Ascending aorta (tissue), 2 donors: Measurements from ENCODE around the gene GLCE. TPM values are rescaled to one million over a fixed set of nuclear protein-coding genes. Genes with fewer than 3 reads are reported as not detected.

Experiments used
- DNase-seq, 2 donors: peaks; one replicate each; pipeline ENCODE4 v3.0.0-alpha.2; 2019; ENCODE audit warnings: low spot score in 2 of 2
- H3K27ac ChIP-seq, 2 donors: fragments of 200-600 bp; sonication (generic); one replicate each; pipeline ENCODE4 v1.5.1; 2016 to 2017; ENCODE audit warnings: mild to moderate bottlenecking in 1 of 2
- H3K27me3 ChIP-seq: fragments of 200-600 bp; sonication (generic); one replicate; pipeline ENCODE4 v1.5.1; 2017
- H3K36me3 ChIP-seq, 2 donors: fragments of 200-600 bp; sonication (generic); one replicate each; pipeline ENCODE4 v1.5.1; 2016
- H3K4me1 ChIP-seq, 2 donors: fragments of 200-600 bp; sonication (generic); one replicate each; pipeline ENCODE4 v1.5.1; 2016 to 2017; ENCODE audit warnings: mild to moderate bottlenecking in 1 of 2
- H3K4me3 ChIP-seq, 2 donors: fragments of 200-600 bp; sonication (generic); one replicate each; pipeline ENCODE4 v1.5.1; 2016 to 2017; ENCODE audit warnings: mild to moderate bottlenecking in 1 of 2
- H3K9me3 ChIP-seq, 2 donors: fragments of 200-600 bp; sonication (generic); one replicate each; pipeline ENCODE4 v1.5.1; 2016
- CTCF ChIP-seq, 3 experiments: fragments of 200-600 bp in 2 of 3; fragments of 450-650 bp in 1 of 3; sonication (generic) in 2 of 3; IDR thresholded peaks; one replicate each; pipeline ENCODE4 v1.5.1; 2016 to 2019; ENCODE audit warnings: antibody characterized with exemption in 3 of 3, mild to moderate bottlenecking in 1 of 3, moderate library complexity in 1 of 3
- intact Hi-C: fragments of 100-400 bp; cut with DNase I; formaldehyde crosslinking; loops from one replicate; pipeline ENCODE4 v1.15.1; 2023
- total RNA-seq: library from RNA; depleted of rRNA; stranded (reverse); fragments of >200 nt; gene quantifications from one replicate; pipeline ENCODE4 v1.1.0, GENCODE V29; 2016

GLCE gene
- total RNA-seq, 1 donor from 2014 or later: 13.9 TPM

- DNase-seq: no peak
- H3K9me3 ChIP-seq: no peaks in the 10 kb centered on the region
- no peaks in the 10 kb centered on the region for H3K4me1 ChIP-seq
- no peak overlapping the region for H3K4me3 ChIP-seq
- H3K27ac ChIP-seq: no peak overlapping the region
- no peak for TF ChIP-seq CTCF (IDR thresholded peaks at IDR 0.05)
- intact Hi-C loops: no loop called here
- H3K27me3 ChIP-seq: no peaks in the 10 kb centered on the region
- H3K36me3 ChIP-seq: no peaks in the 10 kb centered on the region
Observed at GRCh38 chr15:69315402-69316110, 155.1 kb downstream of the GLCE start.

- Histone ChIP-seq H3K27me3 (no peaks in the 10 kb centered on the region), H3K9me3 (no peaks in the 10 kb centered on the region), H3K4me1 (no peaks in the 10 kb centered on the region), H3K4me3 (no peak overlapping the region), H3K27ac (no peak overlapping the region), H3K36me3 (no peaks in the 10 kb centered on the region)
- no peak for TF ChIP-seq CTCF (IDR thresholded peaks at IDR 0.05)
- intact Hi-C loops: no loop called here
- DNase-seq: no peak
Observed at GRCh38 chr15:69316291-69316690, 155.9 kb downstream of the GLCE start.

GRCh38 chr15:69317392-69317841 is 157.0 kb downstream of the GLCE start:
- Histone ChIP-seq H3K4me3 (no peak overlapping the region), H3K27ac (no peak overlapping the region), H3K9me3 (no peaks in the 10 kb centered on the region), H3K27me3 (no peaks in the 10 kb centered on the region), H3K36me3 (no peaks in the 10 kb centered on the region), H3K4me1 (no peaks in the 10 kb centered on the region)
- no peak for TF ChIP-seq CTCF (IDR thresholded peaks at IDR 0.05)
- intact Hi-C loops: no loop called here
- DNase-seq: no peak

- H3K36me3 ChIP-seq: no peaks in the 10 kb centered on the region
- TF ChIP-seq CTCF (IDR thresholded peaks at IDR 0.05): no peak
- no peaks in the 10 kb centered on the region for H3K4me1 ChIP-seq
- H3K27me3 ChIP-seq: no peaks in the 10 kb centered on the region
- intact Hi-C loops: no loop called here
- H3K9me3 ChIP-seq: no peaks in the 10 kb centered on the region
- no peak overlapping the region for H3K27ac ChIP-seq
- H3K4me3 ChIP-seq: no peak overlapping the region
- DNase-seq: no peak
Observed at GRCh38 chr15:69318033-69318432, 157.6 kb downstream of the GLCE start.

GRCh38 chr15:69319384-69320375 is 159.2 kb downstream of the GLCE start:
- no peaks in the 10 kb centered on the region for H3K4me1 ChIP-seq
- H3K4me3 ChIP-seq: no peak overlapping the region
- no peaks in the 10 kb centered on the region for H3K36me3 ChIP-seq
- intact Hi-C loops: no loop called here
- no peak for TF ChIP-seq CTCF (IDR thresholded peaks at IDR 0.05)
- H3K27me3 ChIP-seq: no peaks in the 10 kb centered on the region
- DNase-seq: no peak
- no peak overlapping the region for H3K27ac ChIP-seq
- H3K9me3 ChIP-seq: no peaks in the 10 kb centered on the region
